Lung (tissue), 12 donors: ENCODE data around the gene CTLA4. TPM values are rescaled to one million over a fixed set of nuclear protein-coding genes. Genes with fewer than 3 reads are reported as not detected.

Experiments
- ATAC-seq: fragments of 200-7000 bp; cut with Tn5 transposase; one replicate; pipeline ENCODE4 v1.9.1; 2020; ENCODE audit warnings: moderate number of reproducible peaks; ENCODE audit not compliant: insufficient read depth, low FRiP score
- DNase-seq, 3 donors: peaks; one replicate each; pipeline ENCODE4 v3.0.0-alpha.2; 2013 to 2017
- H3K27ac ChIP-seq, 2 donors: one replicate each; pipeline ENCODE4 v1.5.1; 2013; ENCODE audit warnings: mild to moderate bottlenecking in 2 of 2, moderate library complexity in 2 of 2, control low read depth in 1 of 2, inconsistent platforms in 1 of 2, low read depth in 1 of 2, low read length in 1 of 2
- H3K27me3 ChIP-seq, 3 donors: one replicate each; pipeline ENCODE4 v1.5.1; 2013; ENCODE audit warnings: low read length in 2 of 3; ENCODE audit not compliant: control insufficient read depth in 3 of 3, insufficient read depth in 3 of 3
- H3K36me3 ChIP-seq, 4 donors: one replicate each; pipeline ENCODE4 v1.5.1; 2013; ENCODE audit warnings: low read length in 4 of 4, mild to moderate bottlenecking in 1 of 4, moderate library complexity in 1 of 4; ENCODE audit not compliant: control insufficient read depth in 4 of 4, insufficient read depth in 4 of 4
- H3K4me1 ChIP-seq, 5 donors: one replicate each; pipeline ENCODE4 v1.5.1; 2013; ENCODE audit warnings: low read length in 5 of 5, mild to moderate bottlenecking in 2 of 5, moderate library complexity in 1 of 5; ENCODE audit not compliant: control insufficient read depth in 5 of 5, insufficient read depth in 5 of 5
- H3K4me3 ChIP-seq: one replicate; pipeline ENCODE4 v1.5.1; 2013; ENCODE audit warnings: mild to moderate bottlenecking, control low read depth, moderate library complexity
- H3K9ac ChIP-seq, 2 donors: one replicate each; pipeline ENCODE4 v1.5.1; 2013; ENCODE audit warnings: low read length in 2 of 2, control low read depth in 1 of 2; ENCODE audit not compliant: insufficient read depth in 1 of 2
- H3K9me3 ChIP-seq, 4 donors: one replicate each; pipeline ENCODE4 v1.5.1; 2013; ENCODE audit warnings: low read length in 3 of 4, mild to moderate bottlenecking in 1 of 4, moderate library complexity in 1 of 4; ENCODE audit not compliant: control insufficient read depth in 4 of 4, insufficient read depth in 3 of 4
- WGBS, 2 donors: extraction: QIAGEN DNeasy Blood & Tissue Kit; methylation state at CpG; one replicate each; pipeline ENCODE4 v1.1.7; 2013; 5-methylcytosine and 5-hydroxymethylcytosine counted together
- polyA plus RNA-seq, 2 donors: library from polyadenylated mRNA; stranded (reverse); fragments of 200-250 nt; gene quantifications; one replicate each; pipeline ENCODE4 v1.2.1, GENCODE V29; 2013
- total RNA-seq, 2 donors: library from RNA; depleted of rRNA in 1 of 2; stranded (reverse); fragments of >200 nt in 1 of 2; gene quantifications; one replicate each; pipeline ENCODE4 v1.2.1, GENCODE V29; 2014 to 2021
- TF ChIP-seq, protein P1 (sequence below): IDR thresholded peaks from 2 replicates; pipeline ENCODE4 v1.5.1; 2012; ENCODE audit warnings: mild to moderate bottlenecking; ENCODE audit errors: control extremely low read depth, extremely low read depth
- donor health status: control.
- donor health status: control.
- donor health status: Bipolar disorder and iron deficiency.
- donor health status: healthy.
- donor health status: DM: yes; HTN: yes; CAD: no.

CTLA4 gene
- total and polyA plus RNA-seq, 4 donors: 0.10 to 3.9 (median 1.4) TPM

DNA sequence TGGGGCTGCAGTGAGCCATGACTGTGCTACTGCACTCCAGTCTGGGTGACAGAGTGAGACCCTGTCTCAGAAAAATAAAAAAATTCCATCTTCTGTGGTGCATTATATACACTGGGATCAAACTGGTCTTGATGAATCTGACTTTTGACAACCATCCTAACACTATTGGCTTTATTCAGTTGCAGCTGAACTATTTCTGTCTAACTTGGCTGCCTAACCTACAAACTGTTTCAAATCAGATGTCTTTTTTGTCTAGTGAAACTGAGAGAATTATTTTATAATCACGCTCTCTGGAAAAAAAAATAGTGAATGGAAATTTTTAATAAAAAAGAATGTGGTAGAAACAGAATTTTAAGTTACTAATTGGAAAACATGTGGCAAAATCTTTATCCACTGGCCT, 15.0 kb downstream of the CTLA4 start:
- no peaks in the 10 kb centered on the region for H3K9me3 ChIP-seq
- no peak overlapping the region for H3K4me3 ChIP-seq
- DNase-seq (no peak), ATAC-seq (no peak)
- H3K27ac ChIP-seq: no peak overlapping the region
- 88 to 95% methylated on average over 1 of the region's 1 CpG for WGBS, 2 donors
- H3K36me3 ChIP-seq: no peaks in the 10 kb centered on the region
- no peak overlapping the region for H3K9ac ChIP-seq
- H3K27me3 ChIP-seq: no peaks in the 10 kb centered on the region
- no peaks in the 10 kb centered on the region for H3K4me1 ChIP-seq
- TF ChIP-seq, protein P1, sequence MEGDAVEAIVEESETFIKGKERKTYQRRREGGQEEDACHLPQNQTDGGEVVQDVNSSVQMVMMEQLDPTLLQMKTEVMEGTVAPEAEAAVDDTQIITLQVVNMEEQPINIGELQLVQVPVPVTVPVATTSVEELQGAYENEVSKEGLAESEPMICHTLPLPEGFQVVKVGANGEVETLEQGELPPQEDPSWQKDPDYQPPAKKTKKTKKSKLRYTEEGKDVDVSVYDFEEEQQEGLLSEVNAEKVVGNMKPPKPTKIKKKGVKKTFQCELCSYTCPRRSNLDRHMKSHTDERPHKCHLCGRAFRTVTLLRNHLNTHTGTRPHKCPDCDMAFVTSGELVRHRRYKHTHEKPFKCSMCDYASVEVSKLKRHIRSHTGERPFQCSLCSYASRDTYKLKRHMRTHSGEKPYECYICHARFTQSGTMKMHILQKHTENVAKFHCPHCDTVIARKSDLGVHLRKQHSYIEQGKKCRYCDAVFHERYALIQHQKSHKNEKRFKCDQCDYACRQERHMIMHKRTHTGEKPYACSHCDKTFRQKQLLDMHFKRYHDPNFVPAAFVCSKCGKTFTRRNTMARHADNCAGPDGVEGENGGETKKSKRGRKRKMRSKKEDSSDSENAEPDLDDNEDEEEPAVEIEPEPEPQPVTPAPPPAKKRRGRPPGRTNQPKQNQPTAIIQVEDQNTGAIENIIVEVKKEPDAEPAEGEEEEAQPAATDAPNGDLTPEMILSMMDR: no peak

DNA sequence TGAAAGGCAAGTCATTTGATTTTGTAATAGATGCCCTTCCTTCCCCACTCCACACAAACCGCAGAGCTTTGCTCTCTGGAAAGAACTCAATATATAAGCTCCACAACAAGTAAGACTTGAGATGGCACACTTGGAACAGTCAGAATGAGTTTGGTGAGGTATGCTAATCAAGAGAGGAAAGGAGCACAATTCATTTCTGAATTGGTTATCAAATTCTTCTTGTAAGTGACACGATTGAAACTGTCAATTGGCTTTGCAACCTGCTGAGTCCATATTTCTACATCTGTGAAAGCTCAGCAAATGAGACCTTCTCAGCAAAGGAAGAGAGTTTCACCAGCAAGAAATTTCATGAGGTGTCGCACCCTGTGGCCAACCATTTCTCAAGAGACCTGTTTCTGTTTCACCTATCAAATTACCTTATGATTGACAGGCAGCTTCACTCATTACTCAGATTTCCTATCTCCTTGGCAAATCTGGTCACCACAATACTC, 19.1 kb downstream of the CTLA4 start:
- Histone ChIP-seq H3K4me1 (peaks cover 0 to 3% (median 0%) of the 10 kb centered on the region in 5 donors), H3K9ac (no peak overlapping the region), H3K4me3 (no peak overlapping the region), H3K36me3 (no peaks in the 10 kb centered on the region), H3K27me3 (no peaks in the 10 kb centered on the region), H3K27ac (no peak overlapping the region), H3K9me3 (no peaks in the 10 kb centered on the region)
- no peak for DNase-seq
- TF ChIP-seq, protein P1: no peak
- ATAC-seq: no peak
- WGBS, 2 donors: 43 to 71% methylated on average over 3 of the region's 3 CpGs

DNA sequence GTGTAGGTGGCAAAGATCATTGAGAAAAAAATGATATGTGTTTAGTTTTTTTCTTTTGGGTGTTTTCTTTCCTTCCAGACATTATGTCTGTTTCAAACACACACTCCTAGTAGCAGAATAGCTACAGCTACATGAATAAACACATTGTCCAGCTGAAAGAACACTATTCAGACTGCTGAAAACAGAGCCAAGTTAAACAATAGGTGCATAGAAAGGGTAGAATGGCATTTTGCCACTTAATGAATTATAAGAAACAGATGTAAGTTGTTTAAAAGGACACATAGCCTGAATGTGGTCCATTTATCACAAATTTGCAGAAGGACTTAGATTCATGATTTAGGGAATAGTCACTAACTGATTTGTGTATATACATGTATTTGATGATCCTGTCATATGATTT, 20.1 kb downstream of the CTLA4 start:
- TF ChIP-seq, protein P1: no peak
- Histone ChIP-seq H3K27me3 (no peaks in the 10 kb centered on the region), H3K4me3 (no peak overlapping the region), H3K36me3 (no peaks in the 10 kb centered on the region), H3K4me1 (peaks cover 0 to 3% (median 0%) of the 10 kb centered on the region in 5 donors), H3K9ac (no peak overlapping the region), H3K9me3 (no peaks in the 10 kb centered on the region), H3K27ac (no peak overlapping the region)
- DNase-seq (peak in 2 of 3 donors; percentile 7 to 24), ATAC-seq (no peak)

DNA sequence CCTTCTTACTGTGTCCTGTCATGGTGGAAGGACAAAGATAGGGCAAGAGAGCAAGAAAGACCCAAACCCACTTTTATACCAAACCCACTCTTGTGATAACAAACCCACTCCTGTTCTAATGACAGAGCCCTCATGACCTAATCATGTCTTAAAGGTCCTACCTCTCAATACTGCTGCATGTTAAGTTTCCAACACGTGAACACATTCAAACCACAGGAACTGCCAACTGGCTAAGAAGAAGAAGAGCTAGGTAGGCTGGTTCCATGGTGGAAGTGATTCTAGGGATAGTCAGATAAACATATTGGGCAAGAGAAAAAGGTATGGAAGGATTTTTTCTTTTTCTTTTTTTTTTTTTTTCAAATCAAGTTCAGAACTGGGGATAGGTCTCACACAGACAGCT, 22.0 kb downstream of the CTLA4 start:
- 77 to 89% methylated on average over 1 of the region's 1 CpG for WGBS, 2 donors
- Histone ChIP-seq H3K9me3 (no peaks in the 10 kb centered on the region), H3K9ac (no peak overlapping the region), H3K4me1 (peaks cover 0 to 3% (median 0%) of the 10 kb centered on the region in 5 donors), H3K27ac (no peak overlapping the region), H3K27me3 (no peaks in the 10 kb centered on the region), H3K4me3 (no peak overlapping the region), H3K36me3 (no peaks in the 10 kb centered on the region)
- TF ChIP-seq, protein P1: no peak
- ATAC-seq (no peak), DNase-seq (no peak)
